Left lung (tissue), 10 donors: Measurements from ENCODE around the gene MOK. TPM values are rescaled to one million over a fixed set of nuclear protein-coding genes. Genes with fewer than 3 reads are reported as not detected.

Experiments used
- ATAC-seq: fragments of 200-7000 bp; cut with Tn5 transposase; one replicate; pipeline ENCODE4 v1.9.1; 2020; ENCODE audit warnings: moderate library complexity
- DNase-seq, 4 donors: peaks; one replicate each; pipeline ENCODE4 v3.0.0-alpha.2; 2013 to 2020
- H3K27ac ChIP-seq, 2 donors: fragments of 200-600 bp; sonication (generic) in 1 of 2; one replicate each; pipeline versions ENCODE4 v1.5.0 to v1.8.0; 2020 to 2021
- H3K27me3 ChIP-seq, 2 donors: fragments of 200-600 bp; sonication (generic) in 1 of 2; one replicate each; pipeline versions ENCODE4 v1.5.0 to v1.8.0; 2020 to 2021
- H3K36me3 ChIP-seq, 2 donors: fragments of 200-600 bp; sonication (generic) in 1 of 2; one replicate each; pipeline versions ENCODE4 v1.5.0 to v1.8.0; 2020 to 2021
- H3K4me1 ChIP-seq, 2 donors: fragments of 200-600 bp; one replicate each; pipeline ENCODE4 v1.8.0; 2021
- H3K4me3 ChIP-seq, 2 donors: fragments of 200-600 bp; sonication (generic) in 1 of 2; one replicate each; pipeline versions ENCODE4 v1.5.0 to v1.8.0; 2020 to 2021; ENCODE audit warnings: mild to moderate bottlenecking in 1 of 2
- H3K9me3 ChIP-seq, 2 donors: fragments of 200-600 bp; sonication (generic) in 1 of 2; one replicate each; pipeline versions ENCODE4 v1.5.0 to v1.8.0; 2020 to 2021
- CTCF ChIP-seq, 2 donors: fragments of 200-600 bp; sonication (generic) in 1 of 2; IDR thresholded peaks; one replicate each; pipeline versions ENCODE4 v1.5.0 to v1.8.0; 2021; ENCODE audit warnings: antibody characterized with exemption in 2 of 2
- intact Hi-C, 2 donors: fragments of 100-400 bp; cut with DNase I; formaldehyde crosslinking; loops; one replicate each; pipeline versions ENCODE4 v1.11.2 to v1.14.2; 2022
- polyA plus RNA-seq, 6 donors: library from polyadenylated mRNA; unstranded; fragments of 120-200 nt; gene quantifications; one replicate each; pipeline ENCODE4 v1.2.1, GENCODE V29; 2013; ENCODE audit not compliant: insufficient read length in 6 of 6
- total RNA-seq, 2 donors: library from RNA; stranded (reverse); fragmentation: NEBNext Ultra II Directional; extraction: Animal tissue kit (Norgen Biotek cat#: 25700); gene quantifications; one replicate each; pipeline ENCODE4 v1.2.1, GENCODE V29; 2021
- donor health status: DM: no; HTN: yes; CAD: no.
- donor health status: DM: no; HTN: no; CAD: no.

The MOK gene
- total and polyA plus RNA-seq, 8 donors: 8.7 to 39.0 (median 27.3) TPM

DNA sequence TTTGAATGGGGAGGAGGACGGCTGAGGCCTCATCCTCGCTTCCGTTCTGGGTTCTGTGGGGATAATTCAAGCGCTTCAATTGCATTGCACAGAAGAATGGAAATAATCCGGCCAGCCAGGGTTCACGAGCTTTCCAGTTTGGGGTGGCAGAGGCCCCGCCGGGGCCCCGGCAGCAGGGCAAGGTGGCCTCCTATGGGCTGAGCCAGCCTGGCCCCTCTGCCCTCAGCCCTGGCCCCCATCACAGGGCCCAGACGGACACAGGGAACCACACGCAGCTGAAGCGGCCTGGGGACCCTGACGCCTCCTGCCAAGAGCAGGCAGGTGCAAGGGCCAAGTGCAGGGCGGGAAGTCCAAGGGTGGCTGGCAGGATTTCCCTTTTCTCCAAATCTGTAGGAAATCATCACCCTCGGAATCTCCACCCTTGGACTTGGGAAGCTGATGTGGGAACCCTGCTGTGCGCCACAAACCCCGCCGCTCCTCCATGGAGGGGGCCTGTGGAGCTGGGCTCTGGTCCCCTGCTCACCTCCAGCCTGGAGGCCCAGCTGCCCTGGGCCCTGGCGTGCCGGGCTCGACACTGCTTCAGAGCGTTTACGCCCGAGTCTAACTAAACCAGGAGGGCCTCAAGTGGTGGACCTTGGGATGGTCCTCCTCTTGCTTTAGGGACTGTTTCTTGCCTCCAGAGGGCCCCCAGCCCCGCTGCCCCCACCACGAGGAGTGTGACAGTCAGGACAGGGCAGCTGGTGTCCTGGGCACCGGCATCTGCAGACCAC, 78.4 kb downstream of the MOK start:
- intact Hi-C loops: no loop called here
- Histone ChIP-seq H3K4me1 (no peaks in the 10 kb centered on the region), H3K9me3 (no peaks in the 10 kb centered on the region), H3K27me3 (no peaks in the 10 kb centered on the region), H3K4me3 (no peak overlapping the region), H3K27ac (no peak overlapping the region), H3K36me3 (peaks cover 0 to 18% of the 10 kb centered on the region in 2 donors)
- ATAC-seq (no peak), DNase-seq (no peak)
- no peak for TF ChIP-seq CTCF (IDR thresholded peaks at IDR 0.05)

GRCh38 chr14:102225936-102226335, 79.0 kb downstream of the MOK start:
- Histone ChIP-seq H3K4me3 (no peak overlapping the region), H3K36me3 (peaks cover 0 to 21% of the 10 kb centered on the region in 2 donors), H3K27me3 (no peaks in the 10 kb centered on the region), H3K27ac (no peak overlapping the region), H3K4me1 (no peaks in the 10 kb centered on the region), H3K9me3 (no peaks in the 10 kb centered on the region)
- no peak for TF ChIP-seq CTCF (IDR thresholded peaks at IDR 0.05)
- ATAC-seq (no peak), DNase-seq (no peak)
- intact Hi-C loops: no loop called here

- Histone ChIP-seq H3K27ac (no peak overlapping the region), H3K9me3 (no peaks in the 10 kb centered on the region), H3K27me3 (no peaks in the 10 kb centered on the region), H3K36me3 (peaks cover 0 to 21% of the 10 kb centered on the region in 2 donors), H3K4me1 (no peaks in the 10 kb centered on the region), H3K4me3 (no peak overlapping the region)
- no peak for TF ChIP-seq CTCF (IDR thresholded peaks at IDR 0.05)
- intact Hi-C loops: no loop called here
- DNase-seq (no peak), ATAC-seq (no peak)
Observed at GRCh38 chr14:102225386-102225785, 79.6 kb downstream of the MOK start.

GRCh38 chr14:102223682-102224081, 81.3 kb downstream of the MOK start:
- peaks cover 0 to 33% of the 10 kb centered on the region in 2 donors for H3K36me3 ChIP-seq
- no peaks in the 10 kb centered on the region for H3K4me1 ChIP-seq
- no peaks in the 10 kb centered on the region for H3K9me3 ChIP-seq
- H3K27ac ChIP-seq: no peak overlapping the region
- no peak for ATAC-seq
- no peaks in the 10 kb centered on the region for H3K27me3 ChIP-seq
- DNase-seq: no peak
- intact Hi-C loops: no loop called here
- no peak for TF ChIP-seq CTCF (IDR thresholded peaks at IDR 0.05)
- no peak overlapping the region for H3K4me3 ChIP-seq

GRCh38 chr14:102222751-102223150, 82.2 kb downstream of the MOK start:
- Histone ChIP-seq H3K4me1 (no peaks in the 10 kb centered on the region), H3K27me3 (no peaks in the 10 kb centered on the region), H3K9me3 (no peaks in the 10 kb centered on the region), H3K27ac (no peak overlapping the region), H3K4me3 (no peak overlapping the region), H3K36me3 (peaks cover 0 to 33% of the 10 kb centered on the region in 2 donors)
- DNase-seq (no peak), ATAC-seq (no peak)
- no peak for TF ChIP-seq CTCF (IDR thresholded peaks at IDR 0.05)
- intact Hi-C loops: no loop called here
